Heart right ventricle (tissue), 16 donors: Measurements from ENCODE around the gene MAML2. TPM values are rescaled to one million over a fixed set of nuclear protein-coding genes. Genes with fewer than 3 reads are reported as not detected.
A peak's percentile ranks its signal among the peaks of the same experiment; 100 is the strongest.

Source experiments
- ATAC-seq, 8 donors: fragments of 200-7000 bp; cut with Tn5 transposase; one replicate each; pipeline ENCODE4 v1.9.1; 2020; ENCODE audit warnings: mild to moderate bottlenecking in 8 of 8, moderate library complexity in 8 of 8, moderate number of reproducible peaks in 1 of 8
- DNase-seq, 2 donors: peaks; one replicate each; pipeline ENCODE4 v3.0.0-alpha.2; 2020
- H3K27ac ChIP-seq, 10 donors: fragments of 200-600 bp; sonication (generic) in 2 of 10; one replicate each; pipeline versions ENCODE4 v1.5.0 to v1.8.0; 2020 to 2022; ENCODE audit warnings: mild to moderate bottlenecking in 3 of 10
- H3K27me3 ChIP-seq, 7 donors: fragments of 200-600 bp; one replicate each; pipeline ENCODE4 v1.8.0; 2021 to 2022; ENCODE audit warnings: mild to moderate bottlenecking in 2 of 7
- H3K36me3 ChIP-seq, 9 donors: fragments of 200-600 bp; sonication (generic) in 1 of 9; one replicate each; pipeline versions ENCODE4 v1.5.0 to v1.8.0; 2020 to 2022; ENCODE audit warnings: mild to moderate bottlenecking in 2 of 9
- H3K4me1 ChIP-seq, 9 donors: fragments of 200-600 bp; sonication (generic) in 1 of 9; one replicate each; pipeline versions ENCODE4 v1.5.0 to v1.8.0; 2020 to 2022; ENCODE audit warnings: mild to moderate bottlenecking in 4 of 9
- H3K4me3 ChIP-seq, 10 donors: fragments of 200-600 bp; sonication (generic) in 2 of 10; one replicate each; pipeline versions ENCODE4 v1.5.0 to v1.8.0; 2020 to 2022; ENCODE audit warnings: mild to moderate bottlenecking in 7 of 10, moderate library complexity in 2 of 10
- H3K9me3 ChIP-seq, 11 donors: fragments of 200-600 bp in 10 of 11; sonication (generic) in 2 of 11; one replicate each; pipeline versions ENCODE4 v1.5.0 to v1.8.0; 2013 to 2022; ENCODE audit warnings: mild to moderate bottlenecking in 2 of 11, control low read depth in 1 of 11, moderate library complexity in 1 of 11
- CTCF ChIP-seq, 9 donors: fragments of 200-600 bp; sonication (generic) in 2 of 9; IDR thresholded peaks; one replicate each; pipeline versions ENCODE4 v1.5.0 to v1.8.0; 2021 to 2022; ENCODE audit warnings: antibody characterized with exemption in 9 of 9, mild to moderate bottlenecking in 5 of 9, moderate library complexity in 1 of 9
- WGBS, 2 donors: extraction: QIAGEN DNeasy Blood & Tissue Kit; methylation state at CpG; one replicate each; pipeline ENCODE4 v1.1.7; 2013; ENCODE audit warnings: inconsistent platforms in 1 of 2; 5-methylcytosine and 5-hydroxymethylcytosine counted together
- intact Hi-C, 10 donors: fragments of 100-400 bp; cut with DNase I; formaldehyde crosslinking; loops; one replicate each; pipeline versions ENCODE4 v1.11.1 to v1.14.2; 2022
- polyA plus RNA-seq, 2 donors: library from polyadenylated mRNA; stranded (reverse); fragments of 200-250 nt; gene quantifications; one replicate each; pipeline ENCODE4 v1.2.3, GENCODE V29; 2013
- total RNA-seq, 10 donors: library from RNA; stranded (reverse); fragmentation: NEBNext Ultra II Directional in 3 of 10; extraction: Animal tissue kit (Norgen Biotek cat#: 25700) in 3 of 10; gene quantifications; one replicate each; pipeline versions ENCODE4 v1.2.1 to v1.2.4, GENCODE V29; 2021 to 2023
- donor health status: Arrhythmogenic right ventricular cardiomyopathy.
- donor health status: ischemic (EF 13 %, LVEDD 7.1; RV severe dilation, severe dysfunction).
- donor health status: healthy with polysubstance abuse.
- donor health status: DM: no; HTN: yes; CAD: no.
- donor health status: DM: no; HTN: no; CAD: no.
- donor health status: ischemic (EF 25% LVEDD 6.9; RV normal size, moderate dysfunction).
- donor health status: ischemic (EF 25% LVEDD 5.7; RV mildly dilated, moderate dysfunction).
- donor health status: healthy.
- donor health status: DM: yes; HTN: yes; CAD: no.
- donor health status: Ischemic cardiomyopathy.
- donor health status: ischemic (EF 35%, LVEDD 5.7; RV mildly dilated, moderate dysfunction).
- donor health status: nonischemic (EF 11% LVEDD 7.7; RV severe dilation, severe dysfunction).
- donor health status: DM: yes; HTN: yes; CAD: no.
- donor health status: PGD.
- donor health status: ischemic (EF 29% LVEDD 5.4; RV normal size, mild dysfunction).
- donor health status: nonischemic (EF 23%, LVEDD 6.1; RV moderate dilation, normal function).

Gene MAML2
- total and polyA plus RNA-seq, 12 donors, result 1.3 to 6.1 (median 4.1) TPM

- Histone ChIP-seq H3K27me3 (no peaks in the 10 kb centered on the region), H3K9me3 (no peaks in the 10 kb centered on the region), H3K4me3 (no peak overlapping the region), H3K36me3 (no peaks in the 10 kb centered on the region), H3K27ac (peak overlapping the region in 9 of 10 donors; percentile 17 to 87 (median 73)), H3K4me1 (peaks cover 3 to 67% (median 33%) of the 10 kb centered on the region in 9 donors)
- TF ChIP-seq CTCF (IDR thresholded peaks at IDR 0.05), result no peak
- ATAC-seq (no peak), DNase-seq (no peak)
- 80 to 88% methylated on average over 2 of the region's 2 CpGs for WGBS, 2 donors
- intact Hi-C loops, result loop anchor here in 1 of 10 donors (10.0 kb wide), 1 partner anchor 175 kb away; no protein-coding TSS in a partner anchor
Observed at GRCh38 chr11:96229354-96229977, 113.5 kb downstream of the MAML2 start.

GRCh38 chr11:96228910-96229309 lies 114.1 kb downstream of the MAML2 start:
- Histone ChIP-seq H3K27me3 (no peaks in the 10 kb centered on the region), H3K9me3 (no peaks in the 10 kb centered on the region), H3K4me3 (no peak overlapping the region), H3K36me3 (no peaks in the 10 kb centered on the region), H3K27ac (peak overlapping the region; percentile 17 to 87 (median 72)), H3K4me1 (peaks cover 3 to 67% (median 33%) of the 10 kb centered on the region in 9 donors)
- ATAC-seq (no peak), DNase-seq (no peak)
- intact Hi-C loops, result loop anchor here in 1 of 10 donors (10.0 kb wide), 1 partner anchor 174 kb away; no protein-coding TSS in a partner anchor
- no peak for TF ChIP-seq CTCF (IDR thresholded peaks at IDR 0.05)

- H3K27me3 ChIP-seq, result no peaks in the 10 kb centered on the region
- DNase-seq (peak; percentile 61 to 71), ATAC-seq (peak; percentile 69 to 90 (median 80))
- peaks cover 3 to 67% (median 33%) of the 10 kb centered on the region in 9 donors for H3K4me1 ChIP-seq
- intact Hi-C loops, result loop anchor here in 1 of 10 donors (10.0 kb wide), 1 partner anchor 174 kb away; no protein-coding TSS in a partner anchor
- no peak for TF ChIP-seq CTCF (IDR thresholded peaks at IDR 0.05)
- no peak overlapping the region for H3K4me3 ChIP-seq
- peak overlapping the region; percentile 17 to 87 (median 72) for H3K27ac ChIP-seq
- H3K9me3 ChIP-seq, result no peaks in the 10 kb centered on the region
- no peaks in the 10 kb centered on the region for H3K36me3 ChIP-seq
- 23 to 25% methylated on average over 4 of the region's 4 CpGs for WGBS, 2 donors
Observed at GRCh38 chr11:96228473-96228891, 114.5 kb downstream of the MAML2 start.

- no peak for TF ChIP-seq CTCF (IDR thresholded peaks at IDR 0.05)
- no peak for ATAC-seq
- WGBS, 2 donors, result 96 to 100% methylated on average over 1 of the region's 1 CpG
- no peak for DNase-seq
- H3K4me3 ChIP-seq, result no peak overlapping the region
- H3K27me3 ChIP-seq, result no peaks in the 10 kb centered on the region
- no peaks in the 10 kb centered on the region for H3K36me3 ChIP-seq
- intact Hi-C loops, result loop anchor here in 1 of 10 donors (10.0 kb wide), 1 partner anchor 172 kb away; no protein-coding TSS in a partner anchor
- peak overlapping the region in 3 of 10 donors; percentile 70 to 87 (median 81) for H3K27ac ChIP-seq
- no peaks in the 10 kb centered on the region for H3K9me3 ChIP-seq
- peaks cover 3 to 69% (median 35%) of the 10 kb centered on the region in 9 donors for H3K4me1 ChIP-seq
Observed at GRCh38 chr11:96227244-96227643, 115.8 kb downstream of the MAML2 start.
